GM13977 (cell line): Measurements from ENCODE around the gene AFF3.

ENCODE experiments used
- DNase-seq: peaks from one replicate; pipeline ENCODE4 v3.0.0; 2012; ENCODE audit warnings: low spot score
- CTCF ChIP-seq: IDR thresholded peaks from 2 replicates; pipeline ENCODE4 v1.5.1; 2012; ENCODE audit warnings: mild to moderate bottlenecking, control low read depth; ENCODE audit not compliant: insufficient read depth; ENCODE audit errors: extremely low read depth, missing control alignments
- in situ Hi-C: fragments of 300-500 bp; cut with MboI; formaldehyde crosslinking; loops from one replicate; pipeline ENCODE4 v1.12.0; 2022; ENCODE audit warnings: low sequenced_read_pairs, low pct_unique_long_range_greater_than_20kb, mixed read lengths, inconsistent platforms; ENCODE audit not compliant: unreplicated experiment

Gene AFF3

DNA sequence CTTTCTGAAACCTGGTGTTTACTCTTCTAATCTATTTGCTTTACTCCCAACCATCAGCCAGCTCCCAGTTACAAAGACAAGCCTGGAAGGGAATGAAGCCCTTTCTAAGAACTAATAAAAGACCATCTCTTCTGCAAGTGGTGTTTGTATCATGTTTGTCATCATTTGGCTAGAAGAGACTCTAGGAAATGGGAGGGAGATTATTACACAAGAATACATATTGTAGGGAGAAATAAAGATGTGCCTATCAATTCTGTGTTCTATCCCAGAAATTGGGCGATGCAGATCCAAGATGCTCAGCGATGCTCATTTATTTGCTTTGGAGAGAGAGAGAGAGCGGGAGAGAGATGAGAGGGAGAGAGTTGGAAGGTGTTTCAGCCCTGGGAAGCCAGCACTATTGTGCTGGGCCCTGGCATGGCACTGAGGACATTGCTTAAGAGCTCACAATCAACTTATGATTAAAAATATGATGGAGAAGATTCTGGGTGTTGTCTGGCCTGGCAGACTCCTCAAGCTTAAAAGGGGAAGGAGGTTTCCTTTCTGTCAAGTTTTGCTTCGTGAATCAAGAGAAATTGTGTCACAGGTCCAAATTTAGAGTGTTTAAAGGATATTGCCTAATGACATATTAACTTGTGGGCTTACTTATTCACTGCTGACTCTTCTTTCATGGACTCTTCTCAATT, 41.8 kb upstream of the AFF3 start:
- no peak for TF ChIP-seq CTCF
- no peak for DNase-seq
- in situ Hi-C loops, result no loop called here

DNA sequence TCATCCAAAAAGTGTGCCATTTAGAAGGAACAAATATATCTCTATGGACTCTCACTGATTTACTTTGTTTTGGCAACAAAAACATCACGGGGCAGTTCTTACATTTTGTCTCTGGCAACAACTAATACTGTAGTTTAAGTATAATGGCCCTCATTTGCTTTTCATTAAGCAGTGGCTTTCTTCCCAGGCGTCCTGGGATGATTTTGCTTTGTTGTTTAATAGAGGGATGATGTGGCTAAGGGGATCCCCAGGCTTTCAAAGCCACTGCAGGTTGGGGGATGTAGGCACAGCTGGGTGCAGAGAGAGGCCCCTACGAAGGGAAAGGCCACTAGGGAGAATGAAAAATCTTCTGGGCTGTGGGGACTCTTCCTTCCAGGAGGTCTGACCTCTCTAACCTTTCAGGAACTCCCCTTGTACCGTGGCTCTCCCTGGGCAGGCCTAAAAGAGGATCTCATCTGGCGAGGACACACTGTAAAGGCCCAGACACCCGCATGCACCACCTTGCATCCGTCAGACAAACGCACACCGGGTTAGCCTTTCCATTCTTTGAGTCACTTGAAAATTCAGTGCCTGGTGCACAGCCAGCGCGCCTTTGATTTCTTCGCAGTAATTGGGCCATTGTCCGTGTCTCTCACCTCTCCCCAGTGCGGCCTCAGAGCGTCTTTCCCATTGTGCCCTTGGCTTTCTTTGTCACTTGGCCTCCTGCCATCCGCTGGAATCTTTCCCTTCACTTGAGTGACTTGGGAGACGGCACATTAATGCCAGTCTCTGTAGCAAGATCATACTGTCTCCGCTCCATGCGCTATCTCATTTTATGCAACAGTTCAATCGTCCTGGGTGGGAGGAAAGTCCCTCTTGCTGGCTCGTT, 40.3 kb upstream of the AFF3 start:
- in situ Hi-C loops, result no loop called here
- DNase-seq, result no peak
- TF ChIP-seq CTCF, result no peak

- no peak for TF ChIP-seq CTCF
- DNase-seq, result no peak
- in situ Hi-C loops, result no loop called here
These were observed 38.1 kb upstream of the AFF3 start for GRCh38 chr2:100180503-100180902.

DNA sequence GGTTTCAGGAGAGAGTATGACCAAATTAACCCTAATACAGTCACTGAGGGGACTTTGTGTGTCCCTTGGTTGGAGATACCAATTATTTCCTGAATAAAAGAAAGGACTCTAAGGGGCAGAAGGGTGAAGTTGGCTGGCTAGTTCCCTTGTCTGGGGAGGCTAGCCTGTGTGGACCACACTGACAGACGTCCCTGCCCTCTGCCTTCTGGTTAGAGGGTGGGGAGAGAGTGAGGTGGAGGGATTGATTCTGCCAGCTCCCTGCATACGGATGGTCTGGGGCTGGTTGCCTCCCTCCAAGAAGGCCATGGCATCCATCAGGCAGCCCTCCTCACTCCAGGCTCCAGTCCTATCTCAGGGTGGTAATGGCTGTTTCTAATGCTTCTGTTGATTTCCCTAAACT, 37.4 kb upstream of the AFF3 start:
- in situ Hi-C loops, result no loop called here
- no peak for TF ChIP-seq CTCF
- no peak for DNase-seq

- in situ Hi-C loops, result no loop called here
- no peak for TF ChIP-seq CTCF
- no peak for DNase-seq
These were observed 36.5 kb upstream of the AFF3 start for GRCh38 chr2:100178864-100179263.

GRCh38 chr2:100178085-100178788, 35.8 kb upstream of the AFF3 start:
- in situ Hi-C loops, result no loop called here
- TF ChIP-seq CTCF, result peak; percentile 22
- DNase-seq, result peak; percentile 45
